AG04450 (cell line): ENCODE data around the gene DIP2C. TPM values are rescaled to one million over a fixed set of nuclear protein-coding genes. Genes with fewer than 3 reads are reported as not detected.

ENCODE experiments used
- CTCF ChIA-PET: fragments of 300-600, 350-600 bp; formaldehyde crosslinking; extraction: SDS; loops from one replicate; lab custom pipeline; 2022; ENCODE audit warnings: antibody characterized with exemption, inconsistent platforms; lab: Charles Lee
- POLR2A ChIA-PET: fragments of 350-600 bp; formaldehyde crosslinking; extraction: SDS; loops from one replicate; lab custom pipeline; 2021; ENCODE audit warnings: antibody characterized with exemption, inconsistent platforms; lab: Yijun Ruan, JAX
- DNase-seq: peaks from one replicate; pipeline ENCODE4 v3.0.0-alpha.2; 2011; ENCODE audit warnings: low read depth, low spot score
- H3K27ac ChIP-seq: one replicate; pipeline ENCODE4 v1.5.1; 2012; ENCODE audit warnings: low read depth, low read length, control low read depth
- H3K27me3 ChIP-seq: one replicate; pipeline ENCODE4 v1.6.0; 2012; ENCODE audit warnings: low read length; ENCODE audit not compliant: control insufficient read depth, insufficient read depth
- H3K4me3 ChIP-seq: 2 replicates; pipeline ENCODE4 v1.5.1; 2011; ENCODE audit warnings: mild to moderate bottlenecking, low read depth, low read length, control low read depth
- H3K9me3 ChIP-seq: 2 replicates; pipeline ENCODE4 v1.5.1; 2012; ENCODE audit warnings: low read length; ENCODE audit not compliant: control insufficient read depth, insufficient read depth
- CTCF ChIP-seq: IDR thresholded peaks from 2 replicates; pipeline ENCODE4 v1.5.1; 2011; ENCODE audit warnings: low read depth, low read length, control low read depth, inconsistent platforms
- polyA plus RNA-seq: library from polyadenylated mRNA; depleted of rRNA; stranded (reverse); fragments of >200 nt; gene quantifications from 2 replicates; pipeline ENCODE4 v1.2.3, GENCODE V29; 2011

Gene DIP2C
- polyA plus RNA-seq, 1 experiment = 9.6 TPM

- no peak overlapping the region for H3K27ac ChIP-seq
- peaks cover 26% of the 10 kb centered on the region for H3K9me3 ChIP-seq
- POLR2A ChIA-PET = no interaction called here
- CTCF ChIA-PET = no interaction called here
- DNase-seq = no peak
- no peak overlapping the region for H3K4me3 ChIP-seq
- H3K27me3 ChIP-seq = no peaks in the 10 kb centered on the region
- TF ChIP-seq CTCF = no peak
Measured at GRCh38 chr10:642186-642890, 47.1 kb downstream of the DIP2C start.

GRCh38 chr10:641149-642010, 48.1 kb downstream of the DIP2C start:
- H3K4me3 ChIP-seq = no peak overlapping the region
- CTCF ChIA-PET = no interaction called here
- TF ChIP-seq CTCF = no peak
- POLR2A ChIA-PET = no interaction called here
- no peaks in the 10 kb centered on the region for H3K27me3 ChIP-seq
- no peak for DNase-seq
- H3K9me3 ChIP-seq = peaks cover 26% of the 10 kb centered on the region
- H3K27ac ChIP-seq = no peak overlapping the region

GRCh38 chr10:640673-641045, 48.8 kb downstream of the DIP2C start:
- H3K27ac ChIP-seq = no peak overlapping the region
- peaks cover 21% of the 10 kb centered on the region for H3K9me3 ChIP-seq
- no peaks in the 10 kb centered on the region for H3K27me3 ChIP-seq
- TF ChIP-seq CTCF = no peak
- CTCF ChIA-PET = no interaction called here
- no peak overlapping the region for H3K4me3 ChIP-seq
- DNase-seq = no peak
- POLR2A ChIA-PET = no interaction called here

- no peak for TF ChIP-seq CTCF
- no peak for DNase-seq
- POLR2A ChIA-PET = no interaction called here
- Histone ChIP-seq H3K9me3 (peaks cover 18% of the 10 kb centered on the region), H3K4me3 (no peak overlapping the region), H3K27me3 (no peaks in the 10 kb centered on the region), H3K27ac (no peak overlapping the region)
- CTCF ChIA-PET = no interaction called here
Measured at GRCh38 chr10:639751-640672, 49.5 kb downstream of the DIP2C start.
